ENCODE results near the gene NPAS1.

NPAS1 gene

DNA sequence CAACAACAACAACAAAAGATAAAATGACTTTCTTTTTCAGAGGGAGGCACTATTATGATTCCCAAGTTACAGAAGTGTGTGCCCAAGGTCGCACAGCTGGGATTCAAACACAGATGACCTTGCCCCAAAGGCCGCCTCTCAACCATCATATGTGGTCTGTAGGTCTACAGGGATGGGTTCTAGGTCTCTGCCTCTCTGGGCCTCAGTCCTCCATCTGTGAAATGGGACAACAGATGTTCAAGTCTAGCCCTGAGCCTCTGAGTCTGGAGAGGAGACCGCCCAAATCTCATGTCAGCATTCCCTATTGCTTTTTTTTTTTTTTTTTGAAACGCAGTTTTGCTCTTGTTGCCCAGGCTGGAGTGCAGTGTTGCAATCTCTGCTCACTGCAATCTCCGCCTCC, 4.9 kb downstream of the NPAS1 start:
- TF ChIP-seq, protein P1, sequence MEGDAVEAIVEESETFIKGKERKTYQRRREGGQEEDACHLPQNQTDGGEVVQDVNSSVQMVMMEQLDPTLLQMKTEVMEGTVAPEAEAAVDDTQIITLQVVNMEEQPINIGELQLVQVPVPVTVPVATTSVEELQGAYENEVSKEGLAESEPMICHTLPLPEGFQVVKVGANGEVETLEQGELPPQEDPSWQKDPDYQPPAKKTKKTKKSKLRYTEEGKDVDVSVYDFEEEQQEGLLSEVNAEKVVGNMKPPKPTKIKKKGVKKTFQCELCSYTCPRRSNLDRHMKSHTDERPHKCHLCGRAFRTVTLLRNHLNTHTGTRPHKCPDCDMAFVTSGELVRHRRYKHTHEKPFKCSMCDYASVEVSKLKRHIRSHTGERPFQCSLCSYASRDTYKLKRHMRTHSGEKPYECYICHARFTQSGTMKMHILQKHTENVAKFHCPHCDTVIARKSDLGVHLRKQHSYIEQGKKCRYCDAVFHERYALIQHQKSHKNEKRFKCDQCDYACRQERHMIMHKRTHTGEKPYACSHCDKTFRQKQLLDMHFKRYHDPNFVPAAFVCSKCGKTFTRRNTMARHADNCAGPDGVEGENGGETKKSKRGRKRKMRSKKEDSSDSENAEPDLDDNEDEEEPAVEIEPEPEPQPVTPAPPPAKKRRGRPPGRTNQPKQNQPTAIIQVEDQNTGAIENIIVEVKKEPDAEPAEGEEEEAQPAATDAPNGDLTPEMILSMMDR (IDR thresholded peaks at IDR 0.05; ENCODE audit: insufficient read depth, low read depth, low read length, missing control alignments), result no peak
- no peak for DNase-seq (ENCODE audit: low read depth)
- no peak overlapping the region for H3K4me3 ChIP-seq (ENCODE audit: low read depth, low read length)

DNA sequence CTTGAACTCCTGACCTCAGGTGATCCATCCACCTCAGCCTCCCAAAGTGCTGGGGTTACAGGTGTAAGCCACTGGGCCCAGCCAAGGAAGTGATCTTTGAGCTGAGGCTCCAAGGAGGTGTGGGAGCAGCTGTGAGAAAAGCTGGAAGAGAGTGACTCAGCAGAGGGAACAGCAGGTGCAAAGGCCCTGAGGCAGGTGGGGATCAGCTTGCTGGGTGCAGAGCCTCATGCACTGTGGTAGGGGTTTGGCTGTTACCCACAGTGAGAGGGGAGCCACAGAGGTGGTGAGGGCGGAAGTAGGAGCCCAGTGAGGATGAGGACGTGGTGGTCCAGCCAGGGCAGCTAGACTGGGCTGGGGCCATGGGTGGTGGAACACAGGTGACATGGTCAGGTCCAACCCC, 6.5 kb downstream of the NPAS1 start:
- DNase-seq (ENCODE audit: low read depth), result no peak
- no peak overlapping the region for H3K4me3 ChIP-seq (ENCODE audit: low read depth, low read length)
- TF ChIP-seq, protein P1 (IDR thresholded peaks at IDR 0.05; ENCODE audit: insufficient read depth, low read depth, low read length, missing control alignments), result no peak

DNA sequence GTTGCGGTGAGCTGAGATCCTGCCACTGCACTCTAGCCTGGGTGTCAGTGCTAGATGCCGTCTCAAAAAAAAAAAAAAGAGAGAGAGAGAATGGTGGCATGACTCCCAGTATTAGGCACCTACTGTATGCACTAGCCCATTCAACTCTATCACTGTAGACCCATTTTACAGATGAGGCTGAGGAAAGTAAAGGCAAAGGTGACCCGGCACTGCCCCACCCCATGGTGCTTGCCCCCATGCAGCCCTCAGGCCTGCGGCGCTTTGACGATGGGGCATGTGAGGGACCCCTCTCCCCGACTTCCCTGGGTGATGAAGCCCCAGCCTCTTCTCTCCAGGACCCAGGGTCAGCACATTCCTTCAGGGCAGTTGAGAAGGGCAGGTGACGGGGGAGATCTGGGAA, 7.3 kb downstream of the NPAS1 start:
- H3K4me3 ChIP-seq (ENCODE audit: low read depth, low read length), result no peak overlapping the region
- DNase-seq (ENCODE audit: low read depth), result no peak
- TF ChIP-seq, protein P1 (IDR thresholded peaks at IDR 0.05; ENCODE audit: insufficient read depth, low read depth, low read length, missing control alignments), result no peak

DNA sequence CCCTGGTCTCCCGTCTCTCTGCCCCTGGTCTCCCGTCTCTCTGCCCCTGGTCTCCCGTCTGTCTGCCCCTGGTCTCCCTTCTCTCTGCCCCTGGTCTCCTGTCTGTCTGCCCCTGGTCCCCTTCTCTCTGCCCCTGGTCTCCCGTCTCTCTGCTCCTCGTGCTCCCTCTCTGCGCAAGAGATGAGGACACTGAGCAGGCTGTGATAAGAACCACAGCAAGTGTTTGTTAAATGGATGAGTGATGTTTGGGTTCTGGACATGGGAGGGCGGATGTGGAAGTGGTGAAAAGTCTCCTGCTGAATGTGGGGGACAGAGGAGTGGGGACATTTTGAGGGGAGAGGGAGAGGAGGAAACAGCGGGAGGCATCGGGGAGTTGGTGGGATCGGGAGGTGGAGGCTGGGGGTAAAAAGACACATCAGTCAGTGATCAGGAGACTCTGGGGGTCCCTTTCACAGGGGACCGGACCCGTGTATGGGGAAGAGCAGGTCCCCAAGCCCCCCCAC, 8.0 kb downstream of the NPAS1 start:
- DNase-seq (ENCODE audit: low read depth), result no peak
- H3K4me3 ChIP-seq (ENCODE audit: low read depth, low read length), result no peak overlapping the region
- TF ChIP-seq, protein P1 (IDR thresholded peaks at IDR 0.05; ENCODE audit: insufficient read depth, low read depth, low read length, missing control alignments), result no peak

DNA sequence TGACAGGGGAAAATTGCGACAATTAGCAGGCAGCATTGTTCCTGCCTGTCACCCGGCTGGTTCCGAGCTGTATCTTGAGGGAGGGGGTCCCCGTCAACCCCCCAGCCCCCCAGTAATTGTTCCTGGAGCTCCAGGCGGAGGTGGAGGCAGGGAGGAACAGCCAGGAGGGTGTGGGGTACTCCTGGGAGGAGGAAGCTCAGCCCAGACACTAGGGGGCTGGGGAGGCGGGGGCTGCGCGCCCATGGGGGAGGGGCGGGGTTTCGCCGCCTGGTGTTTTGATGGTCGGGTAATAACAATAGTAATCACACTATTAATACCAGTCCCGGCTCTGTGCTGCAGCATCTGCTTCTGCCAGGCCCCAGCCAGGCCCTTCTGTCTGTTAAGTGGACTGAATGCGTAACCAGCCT, 8.6 kb downstream of the NPAS1 start:
- TF ChIP-seq, protein P1 (IDR thresholded peaks at IDR 0.05; ENCODE audit: insufficient read depth, low read depth, low read length, missing control alignments), result no peak
- no peak for DNase-seq (ENCODE audit: low read depth)
- H3K4me3 ChIP-seq (ENCODE audit: low read depth, low read length), result no peak overlapping the region

DNA sequence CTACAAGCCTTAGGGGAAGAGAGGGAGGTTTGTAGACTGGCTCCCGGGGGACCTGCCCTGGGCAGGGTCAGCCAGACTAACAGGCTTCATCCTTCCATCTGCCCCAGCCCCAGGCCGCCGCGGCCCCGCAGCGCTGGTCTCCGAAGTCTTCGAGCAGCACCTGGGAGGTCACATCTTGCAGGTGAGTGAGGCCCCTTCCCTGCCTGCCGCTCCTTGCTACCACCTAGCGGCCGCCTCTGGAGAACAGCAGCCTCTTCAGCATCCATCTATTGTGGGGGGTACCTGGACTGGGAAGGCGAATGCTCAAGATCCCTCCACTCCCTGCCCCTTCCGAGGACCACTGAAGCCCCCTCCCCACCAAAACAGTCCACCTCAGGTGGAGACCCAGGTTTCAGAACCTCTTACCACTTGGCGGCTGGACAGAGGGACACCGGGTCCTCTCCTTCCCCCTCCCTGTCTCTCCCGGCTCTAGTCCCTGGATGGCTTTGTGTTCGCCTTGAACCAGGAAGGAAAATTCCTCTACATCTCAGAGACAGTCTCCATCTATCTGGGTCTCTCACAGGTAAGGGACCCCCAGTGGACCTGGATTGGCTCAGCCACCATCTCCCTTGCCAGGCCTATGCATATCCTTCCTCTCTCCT, 12.7 kb downstream of the NPAS1 start:
- DNase-seq (ENCODE audit: low read depth), result peak; percentile 69
- TF ChIP-seq, protein P1 (IDR thresholded peaks at IDR 0.05; ENCODE audit: insufficient read depth, low read depth, low read length, missing control alignments), result peak; percentile 93

More for the DNA sequence above, 12.7 kb downstream of the NPAS1 start:
- H3K4me3 ChIP-seq (ENCODE audit: low read depth, low read length), result no peak overlapping the region

Measured in GM12865 (cell line).